GM19467 (cell line): ENCODE results near the gene PKDREJ.

Experiments used
- ATAC-seq: cut with Tn5 transposase; IDR thresholded peaks from one replicate; pipeline ENCODE4 v1.9.1; 2021; ENCODE audit warnings: mild to moderate bottlenecking, moderate library complexity; ENCODE audit not compliant: unreplicated experiment

Gene PKDREJ

GRCh38 chr22:46290121-46290842 is 27.1 kb upstream of the PKDREJ start:
- no peak for ATAC-seq

- ATAC-seq = no peak
Measured at GRCh38 chr22:46289244-46289891, 26.2 kb upstream of the PKDREJ start.

- ATAC-seq = no peak
Measured at GRCh38 chr22:46288846-46289243, 25.7 kb upstream of the PKDREJ start.

- ATAC-seq = peak; percentile 68
Measured at GRCh38 chr22:46287873-46288751, 25.0 kb upstream of the PKDREJ start.

GRCh38 chr22:46286941-46287872 is 24.1 kb upstream of the PKDREJ start:
- no peak for ATAC-seq

- ATAC-seq = no peak
Measured at GRCh38 chr22:46286006-46286405, 22.9 kb upstream of the PKDREJ start.

- ATAC-seq = no peak
Measured at GRCh38 chr22:46281866-46282678, 18.9 kb upstream of the PKDREJ start.

GRCh38 chr22:46280999-46281623 is 18.0 kb upstream of the PKDREJ start:
- ATAC-seq = no peak

GRCh38 chr22:46280063-46280817 is 17.1 kb upstream of the PKDREJ start:
- ATAC-seq = no peak

- ATAC-seq = no peak
Measured at GRCh38 chr22:46278656-46279645, 15.8 kb upstream of the PKDREJ start.

- no peak for ATAC-seq
Measured at GRCh38 chr22:46276563-46276962, 13.4 kb upstream of the PKDREJ start.

GRCh38 chr22:46275455-46276122 is 12.4 kb upstream of the PKDREJ start:
- no peak for ATAC-seq

GRCh38 chr22:46274381-46274780 is 11.2 kb upstream of the PKDREJ start:
- ATAC-seq = no peak

GRCh38 chr22:46273432-46274148 is 10.4 kb upstream of the PKDREJ start:
- ATAC-seq = no peak

GRCh38 chr22:46272762-46273431 is 9.8 kb upstream of the PKDREJ start:
- no peak for ATAC-seq

- ATAC-seq = no peak
Measured at GRCh38 chr22:46272196-46272595, 9.1 kb upstream of the PKDREJ start.
